CD4-positive, alpha-beta T cell treated with Interferon gamma for 1 hour (primary cell): ENCODE data around the gene CLDN4.

Experiments
- DNase-seq: peaks from one replicate; pipeline ENCODE4 v3.0.0-alpha.2; 2020

Gene CLDN4

DNA sequence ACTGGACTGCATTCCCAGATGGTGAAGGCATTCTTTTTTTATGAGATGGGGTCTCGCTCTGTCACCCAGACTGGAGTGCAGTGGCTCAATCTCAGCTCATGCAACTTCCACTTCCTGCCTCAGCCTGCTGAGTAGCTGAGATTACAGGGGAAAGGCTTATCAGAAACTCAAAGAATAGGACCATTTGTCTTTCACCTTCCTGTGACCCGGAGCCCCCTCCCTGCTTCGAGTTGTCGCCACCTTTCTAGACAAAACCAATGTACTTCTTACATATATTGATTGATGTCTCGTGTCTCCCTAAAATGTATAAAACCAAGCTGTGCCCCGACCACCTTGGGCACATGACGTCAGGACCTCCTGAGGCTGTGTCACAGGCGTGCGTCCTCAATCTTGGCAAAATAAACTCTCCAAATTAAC lies 13.3 kb downstream of the CLDN4 start:
- no peak for DNase-seq

DNA sequence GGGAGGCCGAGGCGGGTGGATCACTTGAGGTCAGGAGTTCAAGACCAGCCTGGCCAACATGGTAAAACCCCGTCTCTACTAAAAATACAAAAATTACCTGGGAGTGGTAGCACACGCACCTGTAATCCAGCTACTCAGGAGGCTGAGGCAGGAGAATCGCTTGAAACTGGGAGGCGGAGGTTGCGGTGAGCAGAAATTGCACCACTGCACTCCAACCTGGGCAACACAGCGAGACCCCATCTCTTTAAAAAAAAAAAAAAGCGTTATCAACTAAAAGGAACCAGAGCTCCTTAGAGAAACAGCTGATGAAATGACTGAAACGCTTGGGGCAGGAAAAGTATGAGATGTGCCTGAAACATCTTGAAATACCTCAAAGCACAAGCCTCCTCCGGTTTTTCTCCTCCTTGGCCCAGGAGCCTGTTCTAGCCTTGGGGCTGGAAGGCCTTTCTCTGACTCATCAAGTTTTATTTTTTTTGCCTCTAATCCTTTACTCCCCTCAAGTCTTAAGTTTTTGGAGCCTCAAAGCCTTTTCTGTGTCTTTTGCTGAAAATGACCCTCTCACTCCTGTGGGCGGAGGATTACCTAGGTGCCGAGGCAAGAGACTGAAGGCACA lies 14.2 kb downstream of the CLDN4 start:
- DNase-seq = no peak

DNA sequence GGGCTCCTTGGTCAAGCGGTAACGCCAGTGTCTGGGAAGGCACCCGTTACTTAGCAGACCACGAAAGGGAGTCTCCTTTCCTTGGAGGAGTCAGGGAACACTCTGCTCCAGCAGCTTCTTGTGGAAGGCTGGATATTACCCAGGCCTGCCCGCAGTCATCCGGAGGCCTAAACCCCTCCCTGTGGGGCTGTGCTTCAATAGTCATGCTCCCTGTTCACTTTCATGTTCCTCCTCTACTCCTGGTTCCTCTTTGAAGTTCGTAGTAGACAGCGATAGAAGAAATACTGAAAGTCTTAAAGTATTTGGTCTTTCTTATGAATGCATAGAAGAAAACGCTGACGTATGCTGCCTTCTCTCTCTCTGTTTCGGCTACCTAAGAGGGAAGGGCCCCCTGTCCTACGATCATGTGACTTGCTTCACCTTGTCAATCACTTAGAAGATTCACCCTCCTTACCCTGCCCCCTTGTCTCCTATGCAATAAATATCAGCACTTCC lies 15.0 kb downstream of the CLDN4 start:
- peak; percentile 23 for DNase-seq

DNA sequence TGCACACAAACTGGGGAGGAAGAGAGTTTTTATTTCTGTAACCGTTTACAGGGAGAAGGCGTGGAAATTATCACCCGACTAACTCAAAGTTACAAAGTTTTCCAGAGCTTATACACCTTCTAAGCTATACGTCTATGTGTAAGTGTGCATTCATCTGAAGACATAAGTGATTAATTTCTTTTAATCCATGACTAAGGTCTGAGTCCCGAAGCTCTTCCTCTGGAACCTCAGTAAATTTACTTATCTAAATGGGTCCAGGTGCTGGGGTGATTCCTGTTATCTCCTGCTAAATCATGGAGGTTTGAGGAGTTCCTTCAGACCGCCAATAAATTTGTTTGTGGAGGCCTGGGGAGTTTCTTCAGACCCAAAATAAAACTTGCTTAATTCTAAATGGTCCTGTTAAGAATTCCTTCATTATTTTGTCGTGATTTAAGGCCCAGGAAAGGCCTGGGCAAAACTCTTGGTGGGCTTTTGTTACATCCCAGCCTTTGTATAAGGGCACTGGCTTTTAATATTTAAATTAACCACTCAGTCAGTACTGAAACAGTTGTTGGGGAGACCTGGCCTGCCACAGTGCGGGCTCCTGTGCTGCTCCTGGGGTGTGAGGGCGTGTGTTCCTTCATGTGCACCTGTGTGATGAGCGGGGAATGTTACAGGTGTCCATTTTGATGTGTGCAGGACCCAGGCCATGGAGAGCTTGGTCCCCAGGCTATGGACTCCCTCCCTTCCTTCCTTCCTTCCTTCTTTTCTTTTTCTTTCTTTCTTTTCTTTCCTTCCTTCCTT lies 17.3 kb downstream of the CLDN4 start:
- DNase-seq = no peak

DNA sequence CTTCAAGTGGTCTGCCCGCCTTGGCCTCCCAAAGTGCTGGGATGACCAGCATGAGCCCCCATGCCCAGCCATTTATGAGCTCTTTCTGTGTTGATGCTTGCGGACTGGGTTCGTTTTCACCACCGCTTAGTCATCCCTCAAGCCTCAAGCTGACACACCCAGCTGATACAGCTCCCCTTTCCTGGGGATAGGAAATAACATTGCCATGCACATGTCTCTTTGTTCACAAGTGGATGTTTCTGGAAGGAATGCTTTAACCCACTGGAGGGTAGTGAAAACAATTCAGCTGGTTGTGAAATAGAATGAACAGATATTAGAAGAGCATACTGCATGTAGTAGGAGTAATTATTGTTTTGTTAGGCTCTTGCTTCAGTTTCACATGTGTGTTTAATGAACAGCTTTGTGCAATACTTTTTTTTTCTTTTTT lies 20.0 kb downstream of the CLDN4 start:
- no peak for DNase-seq

DNA sequence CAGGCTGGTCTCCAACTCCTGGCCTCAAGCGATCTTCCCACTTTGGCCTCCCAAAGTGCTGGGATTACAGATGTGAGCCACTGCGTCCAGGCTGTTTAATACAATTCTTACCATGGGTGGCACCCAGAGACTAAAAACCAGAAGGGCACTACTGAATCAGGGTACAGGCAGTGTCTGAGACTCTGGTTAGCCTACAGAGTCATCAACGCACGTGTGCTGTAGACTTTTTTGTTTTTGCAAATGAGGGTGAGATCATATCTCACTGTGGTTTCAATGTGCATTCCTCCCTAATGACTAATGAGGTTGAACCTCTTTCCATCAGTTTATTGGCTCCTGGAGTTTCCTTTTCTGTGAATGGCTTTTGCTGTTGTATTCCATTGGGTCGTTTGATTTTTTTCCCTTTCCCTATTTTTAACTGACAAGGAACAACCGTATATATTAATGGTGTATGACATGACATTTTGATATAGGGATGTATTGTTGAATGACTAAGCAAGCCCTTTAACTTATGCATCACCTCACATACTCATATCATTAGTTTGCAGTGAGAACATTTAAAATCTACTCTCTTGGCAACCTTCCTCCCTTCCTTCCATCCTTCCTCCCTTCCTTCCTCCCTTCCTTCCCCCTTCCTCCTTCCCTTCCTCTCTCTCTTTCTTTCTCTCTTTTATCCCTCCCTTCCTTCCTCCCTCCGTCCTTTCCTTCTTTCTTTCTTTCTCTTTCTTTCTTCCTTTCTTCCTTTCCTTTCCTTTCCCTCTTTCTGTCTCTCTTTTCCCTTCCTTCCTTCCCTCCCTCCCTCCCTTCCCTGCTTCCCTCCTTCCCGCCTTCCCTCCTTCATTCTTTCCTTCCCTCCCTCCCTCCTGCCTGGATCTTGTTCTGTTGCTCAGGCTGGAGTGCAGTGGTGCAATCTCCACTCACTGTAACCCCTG lies 20.9 kb downstream of the CLDN4 start:
- no peak for DNase-seq

DNA sequence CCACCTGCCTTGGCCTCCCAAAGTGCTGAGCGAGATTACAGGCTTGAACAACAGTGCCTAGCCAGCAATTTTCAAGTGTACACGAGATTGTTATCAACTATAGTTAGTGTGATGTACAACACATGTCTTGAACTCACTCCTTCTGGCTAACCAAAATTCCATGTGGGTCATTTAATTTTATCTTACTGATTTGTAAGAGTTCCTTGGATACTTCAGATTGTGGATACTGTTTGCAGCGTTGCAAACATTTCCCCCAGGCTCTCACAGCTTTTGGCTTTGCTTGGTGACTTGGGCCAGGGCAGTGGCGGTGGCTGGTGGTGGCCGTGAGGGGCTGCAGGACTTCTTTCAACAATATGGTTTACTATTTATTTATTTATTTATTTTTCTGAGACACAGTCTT lies 21.7 kb downstream of the CLDN4 start:
- DNase-seq = no peak

DNA sequence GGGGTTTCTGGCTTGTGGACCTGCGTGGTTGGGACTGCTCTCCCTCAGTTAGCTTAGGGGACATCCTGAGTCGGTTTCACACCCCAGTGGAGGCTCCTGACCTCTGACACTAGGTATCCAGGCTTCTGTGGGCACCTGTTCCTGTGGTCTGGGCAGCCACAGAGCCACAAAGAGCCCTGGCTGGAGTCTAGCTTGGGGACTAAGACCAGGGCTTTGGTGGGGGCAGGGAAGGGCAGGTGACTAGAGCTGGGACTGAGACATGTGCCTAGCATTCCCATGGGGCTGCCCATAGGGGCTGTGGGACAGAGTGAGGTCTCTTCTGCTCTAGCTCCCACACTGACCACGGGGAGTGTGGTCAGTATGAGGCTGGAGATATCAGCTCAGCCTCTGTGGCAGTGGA lies 26.1 kb downstream of the CLDN4 start:
- no peak for DNase-seq

DNA sequence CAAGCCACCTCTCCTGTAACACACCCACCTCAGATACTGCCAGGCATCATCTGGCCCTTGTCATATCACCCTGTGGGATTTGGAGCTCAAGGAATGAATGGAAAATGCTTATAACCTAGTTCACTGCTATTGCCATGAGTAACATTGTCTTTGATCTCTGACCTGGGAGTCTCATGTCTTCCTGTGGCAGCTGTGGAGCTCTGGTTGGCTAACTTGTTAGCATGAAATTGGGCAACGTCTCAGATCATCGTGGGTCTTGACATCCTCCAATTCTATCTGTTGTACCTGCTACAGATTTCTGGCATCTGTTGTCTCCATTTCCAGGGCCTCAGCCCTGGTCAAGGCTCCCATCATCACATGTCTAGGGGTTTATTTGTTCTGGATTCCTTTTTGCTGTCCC lies 28.0 kb downstream of the CLDN4 start:
- no peak for DNase-seq

DNA sequence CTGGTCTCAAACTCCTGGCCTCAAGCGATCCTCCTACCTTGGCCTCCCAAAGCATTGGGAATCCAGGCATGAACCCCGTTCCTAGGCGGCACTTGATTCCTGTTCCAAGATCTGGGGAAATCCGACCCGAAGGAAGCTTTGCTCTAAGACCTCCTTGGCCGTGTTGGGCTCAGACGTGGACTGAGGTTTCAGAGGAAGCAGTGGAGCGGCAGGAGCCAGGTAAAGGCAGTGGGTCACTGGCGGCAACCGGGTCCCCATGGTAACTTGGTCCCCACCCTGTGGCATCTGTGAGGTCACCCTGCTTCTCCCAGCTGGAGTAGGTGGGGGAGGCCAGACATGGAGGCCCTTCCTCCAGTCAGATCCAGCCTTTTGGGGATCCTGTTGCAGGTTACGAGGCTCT lies 30.1 kb downstream of the CLDN4 start, which contains the start of gene TMEM270:
Gene TMEM270, plus strand, starts transcription at position 301 of the 400 bp plus-strand sequence. Its CDS starts 36 bp downstream, at position 337.
- DNase-seq = no peak

DNA sequence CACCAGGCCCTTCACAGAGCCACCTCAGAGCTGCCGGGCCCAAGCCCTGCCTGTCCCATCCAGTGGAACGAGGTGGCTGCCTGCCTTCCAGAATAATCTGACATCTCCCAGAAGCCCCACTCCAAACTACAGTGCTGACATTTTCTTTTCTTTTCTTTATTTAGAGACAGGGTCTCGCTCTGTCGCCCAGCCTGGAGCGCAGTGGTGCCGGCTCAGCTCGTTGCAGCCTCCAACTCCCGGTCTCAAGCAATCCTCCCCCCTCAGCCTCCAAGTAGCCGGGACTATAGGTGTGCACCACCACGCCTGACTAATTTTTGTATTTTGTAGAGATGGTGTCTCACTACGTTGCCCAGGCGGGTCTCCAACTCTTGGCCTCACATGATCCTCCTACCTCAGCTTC lies 30.5 kb downstream of the CLDN4 start:
- DNase-seq = no peak

DNA sequence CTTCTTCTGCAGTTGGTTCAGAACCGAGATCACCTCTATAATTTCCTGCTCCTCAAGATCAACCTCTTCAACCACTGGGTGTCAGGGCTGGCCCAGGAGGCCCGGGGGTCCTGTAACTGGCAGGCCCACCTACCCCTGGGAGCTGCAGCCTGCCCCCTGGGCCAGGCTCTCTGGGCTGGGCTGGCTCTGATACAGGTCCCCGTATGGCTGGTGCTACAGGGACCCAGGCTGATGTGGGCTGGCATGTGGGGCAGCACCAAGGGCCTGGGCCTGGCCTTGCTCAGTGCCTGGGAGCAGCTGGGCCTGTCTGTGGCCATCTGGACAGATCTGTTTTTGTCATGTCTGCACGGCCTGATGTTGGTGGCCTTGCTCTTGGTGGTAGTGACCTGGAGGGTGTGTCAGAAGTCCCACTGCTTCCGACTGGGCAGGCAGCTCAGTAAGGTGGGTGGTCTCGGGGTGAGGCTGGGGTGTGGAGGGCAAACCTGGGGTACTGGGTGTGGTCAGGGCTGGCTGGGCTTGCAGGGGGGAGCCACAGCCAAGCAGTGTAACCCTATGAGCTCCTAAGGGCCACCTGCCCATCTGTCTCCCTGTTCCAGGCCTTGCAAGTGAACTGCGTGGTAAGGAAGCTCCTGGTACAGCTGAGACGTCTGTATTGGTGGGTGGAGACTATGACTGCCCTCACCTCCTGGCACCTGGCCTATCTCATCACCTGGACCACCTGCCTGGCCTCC lies 34.4 kb downstream of the CLDN4 start:
- no peak for DNase-seq

DNA sequence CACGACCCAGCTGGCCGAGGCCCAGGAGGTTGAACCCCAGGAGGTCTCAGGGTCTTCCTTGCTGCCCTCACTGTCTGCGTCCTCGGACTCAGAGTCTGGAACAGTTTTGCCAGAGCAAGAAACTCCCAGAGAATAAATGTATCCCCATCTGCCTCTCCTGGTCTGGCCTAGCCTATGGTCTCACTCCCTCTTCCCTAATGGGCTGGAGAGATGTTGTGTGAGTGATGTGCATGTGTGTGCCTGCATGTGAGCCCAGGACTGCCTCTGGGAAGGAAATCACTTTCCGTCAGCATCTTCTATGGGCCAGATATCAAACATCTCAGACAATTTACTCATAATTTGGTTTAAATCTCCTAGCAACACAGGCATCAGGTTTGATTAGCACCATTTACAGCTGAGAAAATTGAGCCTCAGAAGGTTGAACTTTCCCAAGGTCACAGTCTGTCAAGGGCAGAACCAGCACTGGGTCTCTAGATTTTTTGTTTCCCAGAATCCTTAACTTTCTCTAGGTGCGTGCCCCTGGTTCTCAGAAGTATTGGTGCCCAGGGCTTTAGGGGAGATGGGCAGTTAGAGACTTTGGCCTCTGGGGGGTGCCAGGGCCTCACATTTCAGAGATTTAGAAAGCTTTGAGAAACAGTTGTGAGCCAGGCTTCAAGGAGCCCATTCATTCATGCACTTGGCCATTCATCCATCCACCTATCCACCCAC lies 35.1 kb downstream of the CLDN4 start:
- DNase-seq = no peak

DNA sequence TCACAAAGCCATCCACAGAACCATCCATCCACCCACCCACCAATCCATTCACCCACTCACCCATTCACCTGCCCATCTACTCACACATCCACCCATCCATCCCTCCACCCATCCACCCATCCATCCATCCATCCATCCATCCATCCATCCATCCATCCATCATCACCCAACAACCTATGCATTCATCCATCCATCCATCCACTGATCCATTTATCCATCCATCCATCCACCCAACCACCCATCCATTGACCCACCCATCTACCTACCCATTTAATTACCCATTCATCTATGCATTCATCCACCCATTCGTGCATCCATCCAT lies 35.6 kb downstream of the CLDN4 start:
- DNase-seq = no peak

DNA sequence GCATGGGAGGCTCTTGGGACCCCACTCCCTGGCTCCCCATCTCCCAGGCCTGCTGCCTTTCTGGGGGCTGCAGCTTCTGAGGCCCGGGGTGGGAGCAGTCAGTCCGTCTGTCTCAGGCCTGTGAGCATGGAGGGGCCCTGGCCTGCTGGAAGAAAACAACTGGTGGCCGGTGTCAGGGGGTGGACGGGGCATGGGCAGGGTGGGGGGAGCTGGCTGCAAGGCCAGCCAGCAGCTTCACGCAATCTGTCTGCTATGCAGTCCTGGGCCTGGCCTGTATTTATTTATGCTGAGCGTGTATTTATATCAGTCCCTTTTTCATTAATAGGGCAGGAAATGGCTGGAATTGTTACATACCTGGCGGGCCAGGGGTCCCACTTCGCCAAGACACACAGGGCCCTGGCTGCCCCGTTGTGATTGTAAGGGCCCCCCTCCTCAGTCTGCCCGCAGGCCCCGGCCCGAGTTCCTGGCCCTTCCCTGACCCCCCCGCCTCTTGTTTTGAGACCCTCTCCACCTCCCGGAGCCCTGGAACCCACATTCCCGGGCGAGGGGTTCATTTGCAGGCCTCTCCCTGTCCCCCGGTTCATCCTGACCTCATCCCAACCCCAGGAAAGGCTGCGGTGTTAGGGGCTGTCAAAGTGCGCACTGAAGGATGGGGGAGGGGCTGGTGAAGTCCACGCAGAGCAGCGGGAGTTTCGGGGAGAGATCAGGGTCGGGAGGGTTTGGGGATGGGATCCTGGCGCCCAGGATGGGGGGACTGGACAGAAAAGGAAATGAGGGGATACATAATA lies 38.4 kb downstream of the CLDN4 start:
- DNase-seq = no peak

DNA sequence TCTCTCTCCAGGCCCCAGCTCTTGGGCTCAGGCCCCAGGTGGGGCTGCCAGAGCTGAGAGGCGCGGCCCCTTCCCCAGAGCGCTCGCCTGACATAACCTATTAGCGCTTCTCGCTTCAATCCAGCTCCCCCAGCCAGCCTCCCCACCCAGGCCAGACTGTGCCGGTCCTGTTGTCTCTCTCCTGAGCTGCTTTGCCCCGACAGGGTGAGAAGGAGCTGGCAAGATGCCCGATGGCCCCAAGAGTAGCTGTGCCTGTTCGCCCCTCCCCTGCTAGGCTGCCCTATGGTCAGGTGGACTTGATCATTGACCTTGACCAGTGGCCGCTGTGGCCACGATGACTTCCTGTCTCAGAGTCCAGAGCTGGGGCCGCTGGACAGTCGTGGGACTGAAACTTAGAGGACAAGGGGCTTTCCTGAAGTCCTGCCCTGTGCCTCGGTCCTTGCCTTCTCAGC lies 39.3 kb downstream of the CLDN4 start:
- DNase-seq = no peak

DNA sequence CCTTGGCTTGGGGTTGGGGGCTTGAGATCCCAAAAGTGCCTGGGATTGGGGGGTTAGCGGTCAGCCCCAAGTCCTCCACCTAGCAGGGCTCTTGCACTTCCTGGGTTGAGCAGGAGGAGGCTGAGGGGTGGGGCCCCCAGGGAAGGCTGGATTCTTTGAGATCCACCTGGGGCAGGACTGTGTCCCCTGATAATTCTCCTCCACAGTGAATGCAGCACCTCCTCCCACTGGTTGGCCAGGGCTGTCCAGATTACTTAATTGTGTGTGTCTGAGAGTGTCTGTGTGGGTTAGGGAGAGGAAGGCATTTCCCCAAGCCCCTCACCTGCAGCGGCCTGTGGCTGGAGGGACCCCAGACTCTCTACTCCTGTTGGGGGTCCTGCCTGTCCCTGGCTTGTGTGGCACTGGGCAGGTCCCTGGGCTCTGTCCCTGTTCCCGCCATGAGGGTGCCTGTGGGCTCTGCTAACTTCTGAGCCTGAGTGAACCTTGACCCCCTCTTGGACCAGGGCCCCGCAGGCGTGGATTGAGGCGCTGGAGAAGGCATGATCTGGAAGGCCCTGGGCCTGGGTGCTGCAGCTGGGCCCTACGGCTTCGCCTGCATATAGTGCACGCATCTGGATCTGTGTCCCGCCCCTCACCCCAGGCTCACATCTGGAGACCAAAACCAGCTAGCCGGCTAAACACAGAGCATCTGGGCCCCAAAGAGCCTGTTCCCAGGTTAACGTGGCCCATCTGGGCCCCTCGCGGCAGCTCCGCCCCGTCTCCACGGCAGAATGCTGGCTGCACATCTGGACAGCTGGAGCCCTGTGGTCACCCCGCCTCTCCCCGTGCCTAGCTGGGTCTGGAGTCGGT lies 40.6 kb downstream of the CLDN4 start:
- no peak for DNase-seq

DNA sequence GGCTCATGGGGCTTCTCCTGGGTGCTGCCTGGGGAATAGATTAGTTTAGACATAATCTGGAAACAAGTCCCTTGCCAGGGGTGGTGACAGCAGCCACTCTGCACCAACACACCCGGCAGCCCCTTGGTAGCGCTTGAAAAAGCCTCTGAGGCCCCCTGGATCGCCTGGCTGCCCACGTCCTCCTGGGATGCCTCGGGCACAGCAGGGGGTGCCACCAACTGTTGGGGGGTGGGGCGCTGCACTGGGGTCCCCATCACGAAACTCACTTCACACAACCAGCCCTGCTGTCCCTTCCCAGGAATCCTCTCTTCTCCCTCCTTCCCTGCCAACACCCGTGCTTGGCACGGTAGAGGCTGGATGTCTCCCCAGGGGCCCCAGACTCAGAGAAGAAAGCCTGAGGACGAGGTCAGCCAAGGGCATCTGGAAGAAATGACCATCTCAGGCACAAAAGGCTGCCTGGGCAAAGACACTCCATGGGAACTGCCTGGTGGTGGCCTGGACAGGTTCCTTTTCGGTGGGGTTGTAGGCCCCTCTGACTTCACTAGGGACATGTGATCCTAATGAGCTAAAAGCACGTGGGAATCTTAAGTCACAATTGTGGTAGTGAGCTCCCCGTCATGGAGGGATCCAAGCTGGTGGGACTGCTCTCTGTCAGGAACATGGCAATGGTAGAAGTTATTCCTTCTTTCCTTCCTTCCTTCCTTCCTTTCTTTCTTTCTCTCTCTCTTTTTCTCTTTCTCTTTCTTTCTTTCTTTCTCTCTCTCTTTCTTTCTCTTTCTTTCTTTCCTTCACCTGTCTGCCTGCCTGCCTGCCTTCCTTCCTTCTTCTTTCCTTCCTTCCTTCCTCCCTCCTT lies 41.5 kb downstream of the CLDN4 start:
- no peak for DNase-seq

DNA sequence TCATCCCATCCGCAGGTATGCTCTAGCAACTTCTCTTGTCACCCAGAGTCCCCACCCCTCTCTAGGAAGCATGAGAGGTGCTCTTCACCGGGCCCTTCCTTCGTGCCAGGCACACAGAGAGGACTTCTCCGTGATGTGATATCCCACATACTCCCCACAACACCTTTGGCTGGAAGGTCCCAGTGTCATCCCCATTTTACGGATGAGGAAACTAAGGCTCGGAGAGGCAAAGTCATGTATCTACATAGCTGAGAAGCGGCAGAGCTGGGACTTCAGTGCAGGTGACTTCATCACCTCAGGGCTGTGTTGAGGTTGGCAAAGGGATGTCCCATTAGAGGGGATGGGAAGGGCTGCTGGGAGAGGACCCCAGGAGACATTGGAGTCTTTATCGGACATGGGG lies 45.6 kb downstream of the CLDN4 start:
- DNase-seq = no peak
